Activated gamma-delta T cell treated with anti-CD3 and anti-CD28 coated beads, Interleukin-2, amount 50 U/mL, for 16 hours (primary cell): ENCODE data around the gene CLOCK.

ENCODE experiments used
- DNase-seq: peaks from one replicate; pipeline ENCODE4 v3.0.0-alpha.2; 2020; ENCODE audit warnings: low read depth

CLOCK gene

GRCh38 chr4:55380576-55380975 lies 166.1 kb downstream of the CLOCK start:
- no peak for DNase-seq

GRCh38 chr4:55378617-55379467 lies 167.9 kb downstream of the CLOCK start:
- no peak for DNase-seq
